ENCODE results near the gene ATP7B.

DNA sequence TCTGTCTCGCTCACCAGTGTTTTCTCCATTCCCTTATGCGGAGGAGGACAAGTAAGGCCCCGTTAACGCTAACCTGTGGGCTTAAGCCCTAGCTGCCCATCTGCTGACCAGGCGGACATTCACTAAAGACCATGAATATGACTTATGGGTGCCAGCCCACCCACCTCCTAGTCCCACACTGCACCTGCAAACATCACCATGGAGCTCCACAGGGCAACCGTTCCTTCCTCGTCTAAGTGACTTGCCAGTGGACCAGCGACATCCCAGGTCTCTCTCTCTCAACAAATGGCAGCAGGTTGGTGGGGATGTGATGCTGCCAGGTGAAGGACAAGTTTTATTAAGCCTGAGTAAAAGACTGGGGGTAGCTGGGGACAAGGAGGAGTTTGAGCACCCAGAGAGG lies 94.3 kb downstream of the ATP7B start:
- TF ChIP-seq, protein P1, sequence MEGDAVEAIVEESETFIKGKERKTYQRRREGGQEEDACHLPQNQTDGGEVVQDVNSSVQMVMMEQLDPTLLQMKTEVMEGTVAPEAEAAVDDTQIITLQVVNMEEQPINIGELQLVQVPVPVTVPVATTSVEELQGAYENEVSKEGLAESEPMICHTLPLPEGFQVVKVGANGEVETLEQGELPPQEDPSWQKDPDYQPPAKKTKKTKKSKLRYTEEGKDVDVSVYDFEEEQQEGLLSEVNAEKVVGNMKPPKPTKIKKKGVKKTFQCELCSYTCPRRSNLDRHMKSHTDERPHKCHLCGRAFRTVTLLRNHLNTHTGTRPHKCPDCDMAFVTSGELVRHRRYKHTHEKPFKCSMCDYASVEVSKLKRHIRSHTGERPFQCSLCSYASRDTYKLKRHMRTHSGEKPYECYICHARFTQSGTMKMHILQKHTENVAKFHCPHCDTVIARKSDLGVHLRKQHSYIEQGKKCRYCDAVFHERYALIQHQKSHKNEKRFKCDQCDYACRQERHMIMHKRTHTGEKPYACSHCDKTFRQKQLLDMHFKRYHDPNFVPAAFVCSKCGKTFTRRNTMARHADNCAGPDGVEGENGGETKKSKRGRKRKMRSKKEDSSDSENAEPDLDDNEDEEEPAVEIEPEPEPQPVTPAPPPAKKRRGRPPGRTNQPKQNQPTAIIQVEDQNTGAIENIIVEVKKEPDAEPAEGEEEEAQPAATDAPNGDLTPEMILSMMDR (conservative IDR thresholded peaks at IDR 0.05; ENCODE audit: low read depth in 2 of 2), result no peak
- TF ChIP-seq EZH2phosphoT487 (IDR thresholded peaks at IDR 0.05; ENCODE audit: unreplicated experiment), result no peak
- TF ChIP-seq, protein P2, sequence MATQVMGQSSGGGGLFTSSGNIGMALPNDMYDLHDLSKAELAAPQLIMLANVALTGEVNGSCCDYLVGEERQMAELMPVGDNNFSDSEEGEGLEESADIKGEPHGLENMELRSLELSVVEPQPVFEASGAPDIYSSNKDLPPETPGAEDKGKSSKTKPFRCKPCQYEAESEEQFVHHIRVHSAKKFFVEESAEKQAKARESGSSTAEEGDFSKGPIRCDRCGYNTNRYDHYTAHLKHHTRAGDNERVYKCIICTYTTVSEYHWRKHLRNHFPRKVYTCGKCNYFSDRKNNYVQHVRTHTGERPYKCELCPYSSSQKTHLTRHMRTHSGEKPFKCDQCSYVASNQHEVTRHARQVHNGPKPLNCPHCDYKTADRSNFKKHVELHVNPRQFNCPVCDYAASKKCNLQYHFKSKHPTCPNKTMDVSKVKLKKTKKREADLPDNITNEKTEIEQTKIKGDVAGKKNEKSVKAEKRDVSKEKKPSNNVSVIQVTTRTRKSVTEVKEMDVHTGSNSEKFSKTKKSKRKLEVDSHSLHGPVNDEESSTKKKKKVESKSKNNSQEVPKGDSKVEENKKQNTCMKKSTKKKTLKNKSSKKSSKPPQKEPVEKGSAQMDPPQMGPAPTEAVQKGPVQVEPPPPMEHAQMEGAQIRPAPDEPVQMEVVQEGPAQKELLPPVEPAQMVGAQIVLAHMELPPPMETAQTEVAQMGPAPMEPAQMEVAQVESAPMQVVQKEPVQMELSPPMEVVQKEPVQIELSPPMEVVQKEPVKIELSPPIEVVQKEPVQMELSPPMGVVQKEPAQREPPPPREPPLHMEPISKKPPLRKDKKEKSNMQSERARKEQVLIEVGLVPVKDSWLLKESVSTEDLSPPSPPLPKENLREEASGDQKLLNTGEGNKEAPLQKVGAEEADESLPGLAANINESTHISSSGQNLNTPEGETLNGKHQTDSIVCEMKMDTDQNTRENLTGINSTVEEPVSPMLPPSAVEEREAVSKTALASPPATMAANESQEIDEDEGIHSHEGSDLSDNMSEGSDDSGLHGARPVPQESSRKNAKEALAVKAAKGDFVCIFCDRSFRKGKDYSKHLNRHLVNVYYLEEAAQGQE (IDR thresholded peaks at IDR 0.05; ENCODE audit: unreplicated experiment), result no peak
- no peak for TF ChIP-seq POLR2AphosphoS5 (IDR thresholded peaks at IDR 0.05; ENCODE audit: low read depth)
- TF ChIP-seq NANOG (IDR thresholded peaks at IDR 0.05; ENCODE audit: borderline replicate concordance), result no peak
- TF ChIP-seq EZH2 (IDR thresholded peaks at IDR 0.05; ENCODE audit: low read depth, unreplicated experiment), result no peak
